ENCODE measurements around the gene GYS1. TPM values are rescaled to one million over a fixed set of nuclear protein-coding genes. Genes with fewer than 3 reads are reported as not detected.
"Not testable (repeated sequence)": the region's sequence is repeated elsewhere in the genome, so short reads cannot be mapped to it uniquely, and the experiment has no call there.

Gene GYS1
- total RNA-seq, 1 donor from 2014 or later: 57.4 TPM

DNA sequence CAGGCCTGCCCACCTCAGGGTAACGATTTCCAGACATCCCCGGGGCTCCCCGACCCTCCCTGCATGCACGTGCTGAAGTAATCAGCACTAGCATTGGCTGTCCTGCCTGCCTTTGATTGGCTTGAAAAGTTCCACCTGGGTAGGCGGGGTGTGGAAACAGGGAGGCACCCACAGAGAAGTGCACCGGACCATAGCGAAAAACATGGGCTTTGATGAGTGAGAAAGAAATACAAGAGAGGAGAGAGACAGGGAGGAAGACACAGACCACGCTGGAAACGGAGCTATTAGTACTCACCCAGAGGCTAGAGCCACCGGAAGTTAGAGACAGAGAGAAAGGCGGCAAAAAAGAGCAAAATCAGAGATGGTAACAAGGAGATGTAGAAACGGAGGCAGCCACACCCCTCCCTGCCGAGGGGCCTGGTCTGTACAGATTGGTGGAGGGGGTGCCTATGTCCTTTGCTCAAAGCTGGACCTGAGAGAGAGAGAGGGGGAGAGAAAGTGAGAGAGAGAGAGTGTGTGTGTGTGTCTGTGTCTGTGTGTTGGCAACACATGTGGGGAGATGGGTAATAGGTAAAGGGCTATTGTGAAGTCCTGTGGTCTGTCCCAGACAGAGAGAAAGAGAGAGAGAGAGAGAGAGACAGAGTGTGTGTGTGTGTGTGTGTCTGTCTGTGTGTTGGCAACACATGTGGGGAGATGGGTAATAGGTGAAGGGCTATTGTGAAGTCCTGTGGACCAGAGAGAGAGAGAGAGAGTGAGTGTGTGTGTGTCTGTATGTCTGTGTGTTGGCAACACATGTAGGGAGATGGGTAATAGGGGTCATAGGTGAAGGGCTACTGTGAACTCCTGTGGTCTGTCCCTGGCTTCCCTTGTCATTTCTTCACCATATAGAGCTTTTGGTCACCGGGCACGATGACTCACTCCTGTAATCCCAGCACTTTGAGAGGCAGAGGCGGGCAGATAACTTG is 28.1 kb upstream of the GYS1 start:
- Mint-ChIP-seq H3K4me3 (ENCODE audit: low read depth) (no peak overlapping the region), H3K27me3 (peaks cover 49% of the 10 kb centered on the region), H3K9me3 (ENCODE audit: low read depth) (no peaks in the 10 kb centered on the region), H3K27ac (no peak overlapping the region), H3K36me3 (ENCODE audit: insufficient read depth) (peaks cover 2% of the 10 kb centered on the region), H3K4me1 (ENCODE audit: low read depth) (peaks cover 3% of the 10 kb centered on the region)
- TF ChIP-seq, protein P1, sequence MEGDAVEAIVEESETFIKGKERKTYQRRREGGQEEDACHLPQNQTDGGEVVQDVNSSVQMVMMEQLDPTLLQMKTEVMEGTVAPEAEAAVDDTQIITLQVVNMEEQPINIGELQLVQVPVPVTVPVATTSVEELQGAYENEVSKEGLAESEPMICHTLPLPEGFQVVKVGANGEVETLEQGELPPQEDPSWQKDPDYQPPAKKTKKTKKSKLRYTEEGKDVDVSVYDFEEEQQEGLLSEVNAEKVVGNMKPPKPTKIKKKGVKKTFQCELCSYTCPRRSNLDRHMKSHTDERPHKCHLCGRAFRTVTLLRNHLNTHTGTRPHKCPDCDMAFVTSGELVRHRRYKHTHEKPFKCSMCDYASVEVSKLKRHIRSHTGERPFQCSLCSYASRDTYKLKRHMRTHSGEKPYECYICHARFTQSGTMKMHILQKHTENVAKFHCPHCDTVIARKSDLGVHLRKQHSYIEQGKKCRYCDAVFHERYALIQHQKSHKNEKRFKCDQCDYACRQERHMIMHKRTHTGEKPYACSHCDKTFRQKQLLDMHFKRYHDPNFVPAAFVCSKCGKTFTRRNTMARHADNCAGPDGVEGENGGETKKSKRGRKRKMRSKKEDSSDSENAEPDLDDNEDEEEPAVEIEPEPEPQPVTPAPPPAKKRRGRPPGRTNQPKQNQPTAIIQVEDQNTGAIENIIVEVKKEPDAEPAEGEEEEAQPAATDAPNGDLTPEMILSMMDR (IDR thresholded peaks at IDR 0.05; ENCODE audit: unreplicated experiment): no peak
- DNase-seq (ENCODE audit: low spot score, unreplicated experiment): no peak

DNA sequence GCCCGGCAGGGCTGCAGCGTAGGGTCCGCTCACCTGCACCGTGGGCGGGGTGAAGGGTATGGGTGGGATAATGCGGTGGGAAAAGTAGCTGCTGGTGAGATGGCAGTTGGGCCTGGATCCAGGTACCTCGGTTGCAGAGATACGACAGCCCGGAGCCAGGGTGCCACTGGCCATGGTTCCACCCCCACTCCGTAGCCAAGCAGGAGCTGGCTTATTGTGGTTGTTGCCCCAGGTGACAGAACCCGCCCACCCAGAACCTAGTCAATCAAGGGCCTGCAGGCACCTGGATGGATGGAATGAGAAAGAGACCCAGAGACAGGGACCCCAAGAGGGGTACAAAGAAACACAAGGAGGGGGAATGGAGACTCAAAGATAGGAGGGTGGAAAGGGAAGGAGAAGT is 27.2 kb upstream of the GYS1 start:
- TF ChIP-seq, protein P1 (IDR thresholded peaks at IDR 0.05; ENCODE audit: unreplicated experiment): no peak
- Mint-ChIP-seq H3K27me3 (peaks cover 49% of the 10 kb centered on the region), H3K9me3 (ENCODE audit: low read depth) (no peaks in the 10 kb centered on the region), H3K4me3 (ENCODE audit: low read depth) (no peak overlapping the region), H3K4me1 (ENCODE audit: low read depth) (peaks cover 3% of the 10 kb centered on the region), H3K36me3 (ENCODE audit: insufficient read depth) (peaks cover 7% of the 10 kb centered on the region), H3K27ac (no peak overlapping the region)
- no peak for DNase-seq (ENCODE audit: low spot score, unreplicated experiment)

DNA sequence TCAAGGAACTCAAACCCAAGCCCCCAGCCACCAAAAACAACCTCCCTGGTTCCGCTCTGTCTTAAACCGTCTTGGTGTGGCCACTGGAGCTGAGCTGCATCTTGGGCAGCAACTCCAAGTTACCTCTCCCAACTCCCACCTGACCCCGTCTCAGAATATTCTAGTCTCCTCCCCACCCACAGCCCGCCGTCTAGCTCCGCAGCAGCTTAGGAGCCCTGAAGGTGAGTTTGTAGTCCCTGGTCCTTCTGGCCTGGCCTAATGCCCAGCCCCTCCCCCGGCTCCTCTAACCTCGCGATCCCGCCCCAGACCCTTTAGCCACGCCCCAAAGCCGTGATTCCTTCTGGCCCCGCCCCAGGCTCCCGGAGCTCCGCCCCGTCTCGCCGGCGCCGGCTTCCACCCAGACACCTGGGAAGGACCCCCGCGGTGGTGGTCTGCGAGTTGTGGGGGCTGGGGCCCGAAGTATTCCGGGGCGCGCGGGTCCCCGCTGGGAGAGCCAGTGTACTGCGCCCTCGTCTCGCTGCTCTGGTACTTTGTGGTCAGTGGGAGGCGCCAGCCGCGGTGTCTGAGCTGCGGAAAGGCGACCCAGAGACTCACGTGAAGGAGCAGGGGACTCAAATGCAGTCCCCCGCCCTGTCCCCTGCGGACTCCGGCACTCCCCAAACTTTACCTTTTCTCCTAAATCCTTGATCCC is 26.3 kb upstream of the GYS1 start:
- H3K36me3 Mint-ChIP-seq (ENCODE audit: insufficient read depth): peaks cover 9% of the 10 kb centered on the region
- no peak overlapping the region for H3K4me3 Mint-ChIP-seq (ENCODE audit: low read depth)
- H3K27me3 Mint-ChIP-seq: peaks cover 45% of the 10 kb centered on the region
- H3K27ac Mint-ChIP-seq: peak overlapping the region; percentile 65
- H3K4me1 Mint-ChIP-seq (ENCODE audit: low read depth): peaks cover 3% of the 10 kb centered on the region
- H3K9me3 Mint-ChIP-seq (ENCODE audit: low read depth): no peaks in the 10 kb centered on the region
- TF ChIP-seq, protein P1 (IDR thresholded peaks at IDR 0.05; ENCODE audit: unreplicated experiment): peak; percentile 27
- no peak for DNase-seq (ENCODE audit: low spot score, unreplicated experiment)

DNA sequence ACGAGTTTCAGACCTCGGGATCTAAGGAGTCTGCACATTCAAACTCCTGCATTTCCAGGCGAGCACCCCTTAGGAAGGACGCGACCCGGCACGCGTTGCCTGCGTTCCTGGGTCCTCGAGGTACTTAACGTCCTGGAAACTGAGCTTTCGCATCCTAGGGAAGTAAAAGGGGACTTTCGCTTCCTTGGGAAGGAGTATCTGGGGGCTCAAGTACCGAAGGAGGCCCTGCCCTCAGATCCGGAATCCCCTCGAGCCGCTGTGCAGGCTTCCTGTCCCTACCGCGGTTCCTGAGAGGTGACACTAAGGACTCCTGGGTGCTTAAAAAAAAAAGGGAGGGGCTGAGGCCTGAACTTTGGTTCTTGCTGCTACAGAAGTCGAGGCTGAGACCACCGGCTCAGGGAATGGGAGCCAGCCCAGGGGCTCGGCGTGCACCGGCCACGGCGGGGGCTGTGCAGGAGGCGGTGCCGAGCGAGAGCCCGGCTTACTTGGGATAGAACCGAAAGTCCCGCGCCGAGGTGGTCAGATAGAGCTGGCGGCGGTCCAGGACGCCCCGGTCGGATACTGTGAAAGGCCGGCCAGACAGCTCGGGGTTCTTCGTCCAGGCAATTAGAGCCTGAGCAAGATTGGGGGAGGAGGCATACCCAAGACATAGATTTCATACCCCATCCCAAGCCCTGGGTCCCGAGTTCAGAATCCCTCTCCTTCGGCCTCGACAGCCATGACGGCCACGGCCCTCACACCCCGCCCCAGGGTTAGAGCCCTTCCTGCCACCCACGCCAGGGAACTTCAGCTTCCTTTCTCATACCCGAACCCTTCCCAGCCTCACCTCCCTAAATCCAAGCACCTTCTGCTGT is 25.5 kb upstream of the GYS1 start:
- H3K9me3 Mint-ChIP-seq (ENCODE audit: low read depth); DNase-seq (ENCODE audit: low spot score, unreplicated experiment); H3K4me3 Mint-ChIP-seq (ENCODE audit: low read depth); H3K4me1 Mint-ChIP-seq (ENCODE audit: low read depth): not testable (repeated sequence)
- H3K27ac Mint-ChIP-seq: peak overlapping the region; percentile 65
- H3K27me3 Mint-ChIP-seq: peaks cover 45% of the 10 kb centered on the region
- peaks cover 13% of the 10 kb centered on the region for H3K36me3 Mint-ChIP-seq (ENCODE audit: insufficient read depth)

DNA sequence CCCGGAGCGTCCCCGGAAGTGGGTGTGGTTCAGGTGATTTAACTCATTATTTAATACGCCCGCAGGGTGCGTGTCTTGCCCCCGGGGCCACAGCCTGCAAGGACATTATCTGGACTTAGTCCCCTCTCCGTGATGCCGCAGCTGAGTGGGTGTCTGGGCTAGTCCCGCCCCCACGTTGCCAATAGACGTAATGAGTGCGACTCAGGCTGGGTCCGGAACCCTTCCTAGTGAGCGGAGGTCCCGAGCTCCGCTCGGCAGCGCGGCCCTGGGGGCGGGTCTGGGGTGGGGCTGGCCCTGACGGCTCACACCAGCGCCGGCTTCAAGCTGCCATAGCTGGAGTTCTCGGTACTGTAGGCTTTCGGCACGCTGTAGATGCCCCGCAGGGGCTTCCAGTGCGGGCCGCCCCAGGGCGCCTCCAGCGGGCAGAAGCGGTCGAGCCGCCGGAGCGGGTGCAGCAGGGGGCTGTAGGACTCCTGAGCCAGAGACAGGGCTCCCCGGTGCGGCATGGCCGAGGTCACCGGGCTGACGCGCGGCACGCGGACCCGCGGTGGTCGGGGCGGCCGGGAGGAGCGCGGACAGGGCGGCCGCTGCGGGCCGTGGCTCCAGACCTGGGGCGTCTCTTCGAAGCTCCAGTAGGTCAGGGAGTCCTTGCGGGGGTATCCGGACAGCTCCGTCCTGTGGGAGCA is 24.7 kb upstream of the GYS1 start:
- Mint-ChIP-seq H3K27me3 (peaks cover 45% of the 10 kb centered on the region), H3K36me3 (ENCODE audit: insufficient read depth) (peaks cover 13% of the 10 kb centered on the region), H3K4me3 (ENCODE audit: low read depth) (peak overlapping the region; percentile 35), H3K27ac (no peak overlapping the region), H3K4me1 (ENCODE audit: low read depth) (peaks cover 3% of the 10 kb centered on the region), H3K9me3 (ENCODE audit: low read depth) (no peaks in the 10 kb centered on the region)
- TF ChIP-seq, protein P1 (IDR thresholded peaks at IDR 0.05; ENCODE audit: unreplicated experiment): peak; percentile 66
- peak; percentile 59 for DNase-seq (ENCODE audit: low spot score, unreplicated experiment)
